ENCODE measurements around the gene ANKRD28.

GRCh38 chr3:15800327-15800726 lies 2.5 kb upstream of the ANKRD28 start:
- TF ChIP-seq, protein P1, sequence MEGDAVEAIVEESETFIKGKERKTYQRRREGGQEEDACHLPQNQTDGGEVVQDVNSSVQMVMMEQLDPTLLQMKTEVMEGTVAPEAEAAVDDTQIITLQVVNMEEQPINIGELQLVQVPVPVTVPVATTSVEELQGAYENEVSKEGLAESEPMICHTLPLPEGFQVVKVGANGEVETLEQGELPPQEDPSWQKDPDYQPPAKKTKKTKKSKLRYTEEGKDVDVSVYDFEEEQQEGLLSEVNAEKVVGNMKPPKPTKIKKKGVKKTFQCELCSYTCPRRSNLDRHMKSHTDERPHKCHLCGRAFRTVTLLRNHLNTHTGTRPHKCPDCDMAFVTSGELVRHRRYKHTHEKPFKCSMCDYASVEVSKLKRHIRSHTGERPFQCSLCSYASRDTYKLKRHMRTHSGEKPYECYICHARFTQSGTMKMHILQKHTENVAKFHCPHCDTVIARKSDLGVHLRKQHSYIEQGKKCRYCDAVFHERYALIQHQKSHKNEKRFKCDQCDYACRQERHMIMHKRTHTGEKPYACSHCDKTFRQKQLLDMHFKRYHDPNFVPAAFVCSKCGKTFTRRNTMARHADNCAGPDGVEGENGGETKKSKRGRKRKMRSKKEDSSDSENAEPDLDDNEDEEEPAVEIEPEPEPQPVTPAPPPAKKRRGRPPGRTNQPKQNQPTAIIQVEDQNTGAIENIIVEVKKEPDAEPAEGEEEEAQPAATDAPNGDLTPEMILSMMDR (IDR thresholded peaks at IDR 0.05) = no peak
- TF ChIP-seq EP300 (IDR thresholded peaks at IDR 0.05) (no peak), POLR2AphosphoS5 (IDR thresholded peaks at IDR 0.05) (no peak), POLR2A (IDR thresholded peaks at IDR 0.05) (no peak)
